Uterus (tissue), 2 donors: Measurements from ENCODE around the gene HBD.

ENCODE experiments used
- POLR2A ChIP-seq, 2 donors: fragments of 450-650 bp; IDR thresholded peaks; one replicate each; pipeline ENCODE4 v1.6.1; 2016; ENCODE audit warnings: antibody characterized with exemption in 2 of 2, mild to moderate bottlenecking in 1 of 2, moderate library complexity in 1 of 2
- TF ChIP-seq, protein P1 (sequence below), 4 experiments: fragments of 200-600 bp in 2 of 4; fragments of 450-650 bp in 2 of 4; sonication (generic) in 2 of 4; IDR thresholded peaks; one replicate each; pipeline ENCODE4 v1.5.1; 2016 to 2019; ENCODE audit warnings: antibody characterized with exemption in 4 of 4, mild to moderate bottlenecking in 2 of 4, moderate library complexity in 1 of 4

GRCh38 chr11:5257296-5257695 is 23.0 kb upstream of the HBD start:
- TF ChIP-seq, protein P1, sequence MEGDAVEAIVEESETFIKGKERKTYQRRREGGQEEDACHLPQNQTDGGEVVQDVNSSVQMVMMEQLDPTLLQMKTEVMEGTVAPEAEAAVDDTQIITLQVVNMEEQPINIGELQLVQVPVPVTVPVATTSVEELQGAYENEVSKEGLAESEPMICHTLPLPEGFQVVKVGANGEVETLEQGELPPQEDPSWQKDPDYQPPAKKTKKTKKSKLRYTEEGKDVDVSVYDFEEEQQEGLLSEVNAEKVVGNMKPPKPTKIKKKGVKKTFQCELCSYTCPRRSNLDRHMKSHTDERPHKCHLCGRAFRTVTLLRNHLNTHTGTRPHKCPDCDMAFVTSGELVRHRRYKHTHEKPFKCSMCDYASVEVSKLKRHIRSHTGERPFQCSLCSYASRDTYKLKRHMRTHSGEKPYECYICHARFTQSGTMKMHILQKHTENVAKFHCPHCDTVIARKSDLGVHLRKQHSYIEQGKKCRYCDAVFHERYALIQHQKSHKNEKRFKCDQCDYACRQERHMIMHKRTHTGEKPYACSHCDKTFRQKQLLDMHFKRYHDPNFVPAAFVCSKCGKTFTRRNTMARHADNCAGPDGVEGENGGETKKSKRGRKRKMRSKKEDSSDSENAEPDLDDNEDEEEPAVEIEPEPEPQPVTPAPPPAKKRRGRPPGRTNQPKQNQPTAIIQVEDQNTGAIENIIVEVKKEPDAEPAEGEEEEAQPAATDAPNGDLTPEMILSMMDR (IDR thresholded peaks at IDR 0.05), result no peak
- no peak for TF ChIP-seq POLR2A (IDR thresholded peaks at IDR 0.05)
